ENCODE measurements around the gene RNU6-9.

Gene RNU6-9

DNA sequence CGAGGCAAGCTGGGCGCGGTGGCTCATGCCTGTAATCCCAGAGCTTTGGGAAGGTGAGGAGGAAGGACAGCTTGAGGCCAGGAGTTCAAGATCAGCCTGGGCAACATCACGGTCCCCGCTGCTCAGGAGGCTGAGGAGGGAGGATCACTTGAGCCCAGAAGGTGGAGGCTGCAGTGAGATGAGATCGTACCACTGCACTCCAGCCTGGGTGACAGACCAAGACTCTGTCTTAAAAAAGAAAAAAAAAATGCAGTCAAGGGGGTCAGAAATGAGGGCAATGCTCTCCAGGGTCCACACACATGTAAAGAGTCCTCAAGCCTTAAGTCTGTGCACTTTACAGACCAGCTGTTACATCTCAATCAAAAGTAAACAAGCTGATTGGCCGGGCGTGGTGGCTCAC lies 11.3 kb downstream of the RNU6-9 start:
- ChIA-PET POLR2A (ENCODE audit: low non-redundant PET) (no interaction called here), CTCF (interaction anchor here (0.7 to 1.2 kb wide), 2 partner anchors 79 to 502 kb away, joined by 6 to 7 read pairs; no protein-coding TSS in a partner anchor)
- TF ChIP-seq, protein P1, sequence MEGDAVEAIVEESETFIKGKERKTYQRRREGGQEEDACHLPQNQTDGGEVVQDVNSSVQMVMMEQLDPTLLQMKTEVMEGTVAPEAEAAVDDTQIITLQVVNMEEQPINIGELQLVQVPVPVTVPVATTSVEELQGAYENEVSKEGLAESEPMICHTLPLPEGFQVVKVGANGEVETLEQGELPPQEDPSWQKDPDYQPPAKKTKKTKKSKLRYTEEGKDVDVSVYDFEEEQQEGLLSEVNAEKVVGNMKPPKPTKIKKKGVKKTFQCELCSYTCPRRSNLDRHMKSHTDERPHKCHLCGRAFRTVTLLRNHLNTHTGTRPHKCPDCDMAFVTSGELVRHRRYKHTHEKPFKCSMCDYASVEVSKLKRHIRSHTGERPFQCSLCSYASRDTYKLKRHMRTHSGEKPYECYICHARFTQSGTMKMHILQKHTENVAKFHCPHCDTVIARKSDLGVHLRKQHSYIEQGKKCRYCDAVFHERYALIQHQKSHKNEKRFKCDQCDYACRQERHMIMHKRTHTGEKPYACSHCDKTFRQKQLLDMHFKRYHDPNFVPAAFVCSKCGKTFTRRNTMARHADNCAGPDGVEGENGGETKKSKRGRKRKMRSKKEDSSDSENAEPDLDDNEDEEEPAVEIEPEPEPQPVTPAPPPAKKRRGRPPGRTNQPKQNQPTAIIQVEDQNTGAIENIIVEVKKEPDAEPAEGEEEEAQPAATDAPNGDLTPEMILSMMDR (conservative IDR thresholded peaks at IDR 0.05; ENCODE audit: low read depth): no peak
- H3K27ac ChIP-seq: peak overlapping the region; percentile 59
- no peak for DNase-seq (ENCODE audit: low spot score)

DNA sequence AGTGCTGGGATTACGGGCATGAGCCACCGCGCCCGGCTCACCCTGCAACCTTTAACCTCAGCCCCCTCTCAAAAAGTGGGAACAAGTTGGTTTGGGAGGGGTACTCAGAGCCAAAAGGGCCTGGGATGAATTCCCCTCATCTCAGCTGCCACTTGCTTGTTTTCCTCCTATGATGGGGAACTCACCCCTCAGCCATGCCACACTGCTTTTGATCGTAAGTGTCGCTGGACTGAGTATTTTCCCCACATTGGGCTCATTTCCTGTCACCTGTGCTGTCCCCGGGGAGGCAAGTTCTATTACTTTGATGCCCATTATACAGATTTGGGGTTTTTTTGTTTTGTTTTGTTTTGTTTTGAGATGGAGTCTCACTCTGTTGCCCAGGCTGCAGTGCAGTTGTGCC lies 13.2 kb downstream of the RNU6-9 start:
- DNase-seq (ENCODE audit: low spot score): no peak
- ChIA-PET POLR2A (ENCODE audit: low non-redundant PET) (no interaction called here), CTCF (interaction anchor here (0.6 kb wide), 1 partner anchor 73 kb away, joined by 3 read pairs; no protein-coding TSS in a partner anchor)
- TF ChIP-seq, protein P1 (conservative IDR thresholded peaks at IDR 0.05; ENCODE audit: low read depth): no peak
- H3K27ac ChIP-seq: peak overlapping the region; percentile 91; the same call in 1 of the 2 replicates

DNA sequence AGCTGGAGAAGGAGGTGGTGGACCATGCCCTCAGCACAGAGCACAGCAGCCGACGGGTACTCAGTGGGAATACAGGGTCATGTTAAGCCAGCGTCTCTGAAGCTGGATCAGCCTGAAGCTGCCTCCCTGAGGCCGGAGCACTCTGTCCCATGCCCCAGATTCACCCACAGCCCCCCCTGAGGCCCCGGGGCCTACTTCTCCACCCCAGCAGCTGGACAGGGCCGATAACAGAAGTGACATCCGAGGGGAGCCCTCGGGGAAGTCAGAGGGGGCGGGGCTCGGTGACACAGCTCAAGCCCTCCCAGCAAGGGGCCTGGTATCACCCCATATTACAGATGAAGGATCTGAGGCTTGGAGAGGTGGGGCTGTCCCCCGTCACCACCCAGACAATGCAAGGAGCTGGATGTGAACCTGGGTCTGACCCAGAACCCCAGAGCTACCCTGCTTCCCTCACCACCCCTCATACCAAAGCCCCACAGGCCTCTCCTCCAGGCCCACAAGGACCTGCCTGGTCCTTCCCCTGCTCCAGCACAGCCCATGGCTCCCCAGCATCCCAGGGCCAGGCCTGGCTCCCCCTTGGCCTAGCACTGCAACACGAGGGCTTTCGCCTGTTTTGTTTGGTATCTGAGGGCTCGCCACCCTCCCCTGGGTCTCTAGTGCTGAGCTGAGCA lies 14.0 kb downstream of the RNU6-9 start:
- peak overlapping the region; percentile 91 for H3K27ac ChIP-seq
- no peak for DNase-seq (ENCODE audit: low spot score)
- CTCF ChIA-PET: interaction anchor here (1.1 kb wide), 1 partner anchor 14 kb away, joined by 3 read pairs; the partner anchor contains the start of genes MED16 and RNU6-9
- TF ChIP-seq, protein P1 (conservative IDR thresholded peaks at IDR 0.05; ENCODE audit: low read depth): no peak
- POLR2A ChIA-PET (ENCODE audit: low non-redundant PET): no interaction called here

DNA sequence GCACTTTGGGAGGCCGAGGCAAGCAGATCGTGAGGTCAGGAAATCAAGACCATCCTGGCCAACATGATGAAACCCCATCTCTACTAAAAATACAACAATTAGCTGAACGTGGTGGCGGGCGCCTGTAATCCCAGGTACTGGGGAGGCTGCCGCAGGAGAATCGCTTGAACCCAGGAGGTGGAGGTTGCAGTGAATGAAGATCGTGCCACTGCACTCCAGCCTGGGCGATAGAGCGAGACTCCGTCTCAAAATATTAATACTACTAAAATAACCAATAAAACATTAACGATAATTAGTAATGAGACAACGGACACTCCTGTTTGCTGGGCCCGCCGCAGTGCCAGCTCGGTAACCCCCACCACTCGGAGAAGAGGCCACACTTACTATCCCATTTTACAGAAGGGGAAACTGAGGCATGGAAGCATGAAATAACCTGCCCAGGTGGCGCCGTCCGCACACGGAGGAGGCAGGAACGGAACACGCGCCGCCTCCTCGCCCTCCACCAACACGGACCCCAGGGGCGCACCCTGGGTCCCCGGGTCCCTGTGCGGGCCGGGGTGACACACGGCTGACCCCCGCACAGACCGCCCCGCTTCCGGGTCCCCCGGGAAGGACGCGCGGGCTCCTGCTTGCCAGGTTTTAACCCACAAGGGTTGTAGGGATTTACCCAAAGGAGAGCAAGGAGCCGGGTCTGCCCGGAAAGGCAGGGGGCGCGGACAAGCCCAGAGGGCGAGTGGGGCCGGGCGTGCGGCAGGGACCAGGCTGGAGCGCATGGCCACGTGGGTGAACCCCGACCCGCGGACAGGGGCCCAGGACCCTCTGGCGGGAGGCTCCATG lies 18.1 kb downstream of the RNU6-9 start:
- CTCF ChIA-PET: no interaction called here
- no peak for DNase-seq (ENCODE audit: low spot score)
- POLR2A ChIA-PET (ENCODE audit: low non-redundant PET): no interaction called here
- TF ChIP-seq, protein P1 (conservative IDR thresholded peaks at IDR 0.05; ENCODE audit: low read depth): no peak
- H3K27ac ChIP-seq: peak overlapping the region; percentile 91

DNA sequence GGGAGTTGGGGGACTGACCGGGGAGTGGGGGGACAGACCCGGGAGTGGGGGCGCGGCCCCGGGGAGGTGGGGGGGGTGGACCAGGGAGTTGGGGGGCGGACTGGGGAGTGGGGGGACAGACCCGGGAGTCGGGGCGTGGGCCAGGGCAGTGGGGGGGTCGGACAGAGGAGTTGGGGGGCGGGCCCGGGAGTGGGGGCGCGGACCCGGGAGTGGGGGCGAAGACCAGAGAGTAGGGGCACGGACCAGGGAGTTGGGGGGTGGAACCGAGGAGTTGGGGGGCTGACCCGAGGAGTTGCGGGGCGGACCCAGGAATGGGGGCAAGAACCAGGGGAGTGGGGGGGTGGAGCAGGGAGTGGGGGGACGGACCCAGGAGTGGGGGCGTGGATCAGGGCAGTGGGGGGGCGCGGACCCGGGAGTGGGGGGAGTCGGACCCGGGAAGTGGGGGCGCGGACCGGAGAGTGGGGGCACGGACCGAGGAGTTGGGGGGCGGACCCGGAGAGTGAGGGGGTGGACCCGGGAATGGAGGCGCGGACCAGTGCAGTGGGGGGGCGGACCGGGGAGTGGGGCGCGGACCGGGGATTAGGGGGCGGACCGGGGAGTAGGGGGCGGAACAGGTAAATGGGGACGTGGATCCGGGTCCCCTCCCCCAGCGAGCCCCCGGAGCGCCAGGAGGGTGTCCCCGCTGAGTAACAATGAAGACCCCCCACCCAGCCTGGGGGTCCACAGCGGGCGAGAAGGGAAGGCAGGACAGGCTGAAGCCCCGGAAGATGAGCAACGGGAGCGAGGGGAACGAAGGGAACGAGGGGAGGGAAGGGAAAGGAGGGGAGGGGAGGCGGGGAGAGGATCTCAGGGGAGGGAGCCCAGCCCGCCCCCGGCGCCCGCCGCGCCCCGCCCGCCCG lies 19.1 kb downstream of the RNU6-9 start:
- H3K27ac ChIP-seq: peak overlapping the region; percentile 91
- CTCF ChIA-PET: no interaction called here
- TF ChIP-seq, protein P1 (conservative IDR thresholded peaks at IDR 0.05; ENCODE audit: low read depth): no peak
- DNase-seq (ENCODE audit: low spot score): peak; percentile 55
- POLR2A ChIA-PET (ENCODE audit: low non-redundant PET): no interaction called here
